ENCODE data around the gene C2orf92.

Gene C2orf92

DNA sequence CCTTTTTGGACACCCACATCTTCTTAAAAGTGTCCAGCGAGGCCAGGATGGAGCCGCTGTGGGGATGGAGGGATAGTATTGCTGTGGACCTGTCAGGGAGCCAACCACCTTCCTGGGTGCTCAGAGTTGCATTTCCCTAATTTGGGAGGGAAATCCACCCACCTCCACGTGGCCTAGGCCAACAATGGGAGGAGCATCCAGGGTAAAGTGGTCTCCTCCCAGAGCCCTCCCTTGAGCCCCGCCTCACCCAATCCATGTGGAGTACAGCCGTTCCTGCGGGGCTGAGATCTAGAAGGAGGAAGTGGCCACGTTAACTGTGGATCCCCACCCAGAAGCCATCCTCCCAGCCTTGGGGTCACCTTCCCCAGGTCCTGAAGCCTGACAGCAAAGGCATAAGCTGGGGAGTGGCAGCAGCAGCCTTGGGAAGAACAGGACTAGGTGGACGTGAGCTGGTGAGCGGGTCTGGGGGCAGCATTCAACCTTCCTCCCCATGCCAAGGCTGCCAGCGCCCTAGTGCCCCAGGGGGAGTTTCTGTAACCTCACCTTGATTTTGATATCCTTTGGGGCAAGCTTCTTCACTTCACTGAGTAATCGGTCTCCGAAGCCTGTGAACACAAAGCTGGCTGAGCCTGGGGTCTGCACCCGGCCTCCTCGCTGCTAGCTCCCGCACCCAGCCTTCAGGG, 12.5 kb upstream of the C2orf92 start:
- TF ChIP-seq CTCF (IDR thresholded peaks at IDR 0.05; ENCODE audit: low read depth, low read length, poor library complexity, severe bottlenecking) (no peak), EZH2phosphoT487 (IDR thresholded peaks at IDR 0.05; ENCODE audit: borderline replicate concordance, low read length) (no peak)

DNA sequence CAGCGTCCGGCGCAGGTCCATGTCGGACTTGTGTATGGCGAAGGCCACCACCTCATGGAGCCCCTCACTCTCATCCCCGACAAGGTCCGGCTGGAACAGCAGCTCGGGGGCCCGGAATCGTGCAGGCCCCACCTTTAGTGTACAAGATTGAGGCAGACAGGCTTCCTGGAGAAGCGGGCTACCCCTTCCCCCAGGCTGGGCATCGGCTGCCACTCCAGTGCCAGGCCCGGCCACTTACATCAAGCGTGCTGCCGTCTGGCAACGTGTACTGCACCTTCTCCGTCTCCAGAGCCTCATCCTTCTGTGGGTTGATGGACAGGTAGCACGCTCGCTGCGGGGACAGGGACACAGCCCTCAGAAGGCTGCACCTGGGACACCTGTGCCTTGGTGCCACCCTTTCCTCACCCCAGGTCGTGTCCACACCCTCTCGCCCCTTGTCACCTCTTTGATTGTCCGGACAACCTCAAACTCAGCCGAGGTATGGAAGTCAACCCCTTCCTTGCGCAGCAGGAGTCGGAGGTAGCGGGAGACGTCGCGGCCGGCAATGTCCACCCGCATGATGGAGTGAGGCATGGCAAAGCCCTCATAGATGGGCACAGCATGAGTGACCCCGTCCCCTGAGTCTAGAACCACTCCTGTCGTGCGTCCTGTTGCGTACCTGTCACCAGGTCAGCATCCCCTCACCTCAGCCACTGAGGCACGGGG, 11.4 kb upstream of the C2orf92 start:
- Histone ChIP-seq H3K4me1 (ENCODE audit: control insufficient read depth, low read length) (peaks cover 13% of the 10 kb centered on the region), H3K9me2 (replicated peaks; ENCODE audit: control insufficient read depth, low read length) (no peaks in the 10 kb centered on the region), H3K4me2 (ENCODE audit: low read length) (no peak overlapping the region), H3K4me3 (ENCODE audit: low read length) (no peak overlapping the region), H3K27me3 (ENCODE audit: control insufficient read depth, low read length) (no peaks in the 10 kb centered on the region), H3F3A (ENCODE audit: control insufficient read depth, insufficient read depth) (0 out of 2 replicates have a peak, but pooled peaks cover 2% of the 10 kb centered on the region), H3K79me2 (ENCODE audit: control insufficient read depth, low read length) (peaks cover 35% of the 10 kb centered on the region), H3K36me3 (ENCODE audit: control insufficient read depth, low read length) (peaks cover 67% of the 10 kb centered on the region), H4K20me1 (ENCODE audit: control insufficient read depth, insufficient read depth, low read depth, low read length) (peaks cover 13% of the 10 kb centered on the region), H3K9me3 (ENCODE audit: control insufficient read depth, insufficient read depth, low read length) (no peaks in the 10 kb centered on the region), H3K27ac (ENCODE audit: low read depth, low read length) (no peak overlapping the region)
- TF ChIP-seq EZH2phosphoT487 (IDR thresholded peaks at IDR 0.05; ENCODE audit: borderline replicate concordance, low read length) (no peak), CTCF (IDR thresholded peaks at IDR 0.05; ENCODE audit: low read depth, low read length, poor library complexity, severe bottlenecking) (no peak)

More for the DNA sequence above, 12.5 kb upstream of the C2orf92 start:
- Histone ChIP-seq H3K36me3 (ENCODE audit: control insufficient read depth, low read length) (peaks cover 61% of the 10 kb centered on the region), H3K27me3 (ENCODE audit: control insufficient read depth, low read length) (no peaks in the 10 kb centered on the region), H3F3A (ENCODE audit: control insufficient read depth, insufficient read depth) (0 out of 2 replicates have a peak, but pooled peaks cover 2% of the 10 kb centered on the region), H3K4me1 (ENCODE audit: control insufficient read depth, low read length) (peaks cover 5% of the 10 kb centered on the region), H3K9me3 (ENCODE audit: control insufficient read depth, insufficient read depth, low read length) (no peaks in the 10 kb centered on the region), H3K4me3 (ENCODE audit: low read length) (no peak overlapping the region), H4K20me1 (ENCODE audit: control insufficient read depth, insufficient read depth, low read depth, low read length) (peaks cover 8% of the 10 kb centered on the region), H3K4me2 (ENCODE audit: low read length) (no peak overlapping the region), H3K9me2 (replicated peaks; ENCODE audit: control insufficient read depth, low read length) (no peaks in the 10 kb centered on the region), H3K27ac (ENCODE audit: low read depth, low read length) (no peak overlapping the region), H3K79me2 (ENCODE audit: control insufficient read depth, low read length) (peaks cover 24% of the 10 kb centered on the region)

GRCh38 chr2:97658691-97659157, 10.8 kb upstream of the C2orf92 start:
- no peak for TF ChIP-seq CTCF (IDR thresholded peaks at IDR 0.05; ENCODE audit: low read depth, low read length, poor library complexity, severe bottlenecking)
- no peak for TF ChIP-seq EZH2phosphoT487 (IDR thresholded peaks at IDR 0.05; ENCODE audit: borderline replicate concordance, low read length)
- Histone ChIP-seq H3K79me2 (ENCODE audit: control insufficient read depth, low read length) (peaks cover 39% of the 10 kb centered on the region), H3K4me1 (ENCODE audit: control insufficient read depth, low read length) (peaks cover 13% of the 10 kb centered on the region), H3K36me3 (ENCODE audit: control insufficient read depth, low read length) (peaks cover 68% of the 10 kb centered on the region), H3K4me2 (ENCODE audit: low read length) (no peak overlapping the region), H3K4me3 (ENCODE audit: low read length) (no peak overlapping the region), H4K20me1 (ENCODE audit: control insufficient read depth, insufficient read depth, low read depth, low read length) (peaks cover 13% of the 10 kb centered on the region), H3F3A (ENCODE audit: control insufficient read depth, insufficient read depth) (no peaks in the 10 kb centered on the region), H3K9me3 (ENCODE audit: control insufficient read depth, insufficient read depth, low read length) (no peaks in the 10 kb centered on the region), H3K27ac (ENCODE audit: low read depth, low read length) (no peak overlapping the region), H3K9me2 (replicated peaks; ENCODE audit: control insufficient read depth, low read length) (no peaks in the 10 kb centered on the region), H3K27me3 (ENCODE audit: control insufficient read depth, low read length) (no peaks in the 10 kb centered on the region)
